HG02588 (cell line): ENCODE data around the gene MAPK4.
"Not testable (repeated sequence)": the region's sequence is repeated elsewhere in the genome, so short reads cannot be mapped to it uniquely, and the experiment has no call there.

Source experiments
- ATAC-seq: cut with Tn5 transposase; IDR thresholded peaks from one replicate; pipeline ENCODE4 v1.9.1; 2021; ENCODE audit warnings: mild to moderate bottlenecking, moderate library complexity; ENCODE audit not compliant: unreplicated experiment

The MAPK4 gene

DNA sequence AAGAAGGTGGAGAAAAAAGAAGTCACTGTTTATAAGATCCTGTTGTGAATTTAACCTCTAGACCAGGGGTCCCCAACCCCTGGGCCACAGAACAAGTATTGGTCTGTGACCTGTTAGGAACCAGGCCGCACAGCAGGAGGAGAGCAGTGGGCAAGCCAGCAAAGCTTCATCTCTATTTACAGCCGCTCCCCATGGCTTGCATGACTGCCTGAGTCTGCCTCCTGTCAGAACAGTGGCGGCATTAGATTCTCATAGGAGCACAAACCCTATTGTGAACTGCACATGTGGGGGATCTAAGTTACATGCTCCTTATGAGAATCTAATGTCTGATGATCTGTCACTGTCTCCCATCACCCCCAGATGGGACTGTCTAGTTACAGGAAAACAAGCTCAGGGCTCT, 13.3 kb downstream of the MAPK4 start:
- ATAC-seq: not testable (repeated sequence)

DNA sequence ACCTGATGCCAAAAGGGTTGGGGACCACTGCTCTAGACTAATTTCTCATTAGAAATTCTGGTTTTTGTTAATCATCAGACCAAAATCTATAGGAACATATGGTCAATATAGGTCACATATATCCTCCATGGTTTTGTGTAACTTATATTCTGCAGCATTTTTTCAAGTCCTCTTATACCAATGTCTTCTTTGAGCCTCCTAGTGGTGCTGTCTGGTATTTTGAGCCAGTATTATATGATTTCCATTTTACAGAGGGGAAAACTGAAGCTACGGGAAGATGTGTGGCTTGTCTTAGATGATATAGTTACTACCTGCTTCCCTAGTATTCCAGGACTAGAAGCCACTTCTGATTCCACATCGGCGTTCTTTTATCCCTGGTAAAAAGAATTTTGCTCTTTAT, 13.8 kb downstream of the MAPK4 start:
- ATAC-seq: no peak

DNA sequence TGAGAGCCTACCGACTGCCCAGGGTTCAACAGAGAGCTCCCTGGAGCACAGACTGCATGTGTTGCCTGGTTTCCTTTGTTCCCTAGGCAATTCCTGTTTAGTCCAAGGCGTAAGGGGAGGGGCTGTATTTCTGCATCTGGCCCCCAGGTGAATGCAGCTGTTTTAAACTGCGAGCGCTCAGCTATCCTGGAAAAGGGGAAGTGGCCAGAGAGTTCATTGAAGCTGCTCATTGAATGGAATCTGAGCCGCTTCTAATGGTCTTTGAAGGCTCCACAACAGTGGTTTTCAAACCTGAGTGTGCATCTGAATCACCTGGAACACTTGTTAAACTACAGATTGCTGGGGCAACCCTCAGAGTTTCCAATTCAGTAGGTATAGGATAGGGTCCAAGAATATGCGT, 18.1 kb downstream of the MAPK4 start:
- ATAC-seq: no peak

DNA sequence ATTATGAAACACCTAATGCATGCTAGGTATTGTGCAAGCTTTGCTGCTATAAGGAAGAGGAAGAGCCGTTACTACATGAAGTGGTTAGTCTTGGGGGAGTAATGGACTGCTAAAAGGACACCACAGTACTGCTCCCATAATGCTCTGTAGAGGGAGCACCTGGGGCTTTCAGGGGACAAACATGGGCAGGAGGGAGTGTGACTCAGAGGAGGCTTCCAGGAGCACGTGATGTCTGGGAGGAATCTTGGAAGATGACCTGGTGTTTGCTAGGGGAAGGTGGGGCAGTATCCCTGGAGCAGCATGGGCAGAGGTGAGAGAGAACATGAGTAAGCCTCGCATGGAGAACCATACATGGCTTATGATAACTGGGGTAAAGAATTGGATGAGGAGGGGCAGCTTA, 18.8 kb downstream of the MAPK4 start:
- ATAC-seq: no peak

DNA sequence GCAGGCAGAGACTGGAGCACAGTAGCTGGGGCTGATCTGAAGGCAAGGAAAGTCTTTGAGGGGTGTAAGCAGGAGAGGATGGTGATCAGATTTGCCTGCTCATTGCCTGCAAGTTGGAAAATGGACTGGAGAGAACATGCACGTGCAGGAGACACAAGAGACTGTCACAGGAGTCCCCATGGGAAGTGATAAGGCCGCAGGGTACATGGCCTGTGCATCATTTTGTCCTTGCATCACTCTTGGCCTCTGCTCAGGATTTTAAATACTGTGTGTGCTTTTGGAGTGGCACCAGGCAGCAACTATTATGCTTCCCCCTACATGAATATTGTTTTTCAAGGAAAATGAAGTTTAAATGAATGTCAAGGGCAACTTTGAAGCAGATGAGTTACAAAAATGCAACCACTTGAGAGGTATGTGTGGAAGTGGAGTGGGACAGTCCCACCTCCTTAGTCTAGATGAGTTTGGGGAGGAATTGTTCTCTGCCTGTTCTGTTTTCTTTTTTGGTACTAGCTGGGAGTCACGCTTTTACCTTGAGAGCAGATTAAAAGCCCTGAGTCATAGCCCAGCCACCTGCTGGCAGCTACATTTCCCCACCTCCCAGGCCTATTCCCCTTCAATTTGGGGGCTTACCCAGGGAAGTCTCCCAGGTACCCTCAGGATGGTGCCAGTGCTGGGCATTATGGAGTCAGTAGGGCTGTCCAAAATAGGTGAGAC, 19.3 kb downstream of the MAPK4 start:
- ATAC-seq: no peak

DNA sequence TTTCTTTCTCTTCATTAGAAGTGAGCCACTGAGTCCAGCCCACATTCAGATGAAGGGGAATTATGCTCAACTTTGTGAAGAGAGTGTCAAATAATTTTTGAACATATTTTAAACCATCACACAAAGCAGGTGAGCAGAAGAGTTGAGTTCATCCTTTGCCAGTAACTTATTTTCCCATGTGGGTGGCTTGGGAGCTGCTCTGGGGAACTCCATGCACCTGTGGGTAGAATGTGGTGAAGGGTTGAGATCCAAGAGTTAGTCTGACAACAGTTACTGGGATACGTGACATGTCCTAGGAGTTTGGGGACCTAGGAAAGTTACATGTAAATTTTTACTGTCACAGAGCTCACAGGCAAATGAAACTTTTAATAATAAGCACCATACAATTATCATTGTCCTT, 21.6 kb downstream of the MAPK4 start:
- no peak for ATAC-seq

DNA sequence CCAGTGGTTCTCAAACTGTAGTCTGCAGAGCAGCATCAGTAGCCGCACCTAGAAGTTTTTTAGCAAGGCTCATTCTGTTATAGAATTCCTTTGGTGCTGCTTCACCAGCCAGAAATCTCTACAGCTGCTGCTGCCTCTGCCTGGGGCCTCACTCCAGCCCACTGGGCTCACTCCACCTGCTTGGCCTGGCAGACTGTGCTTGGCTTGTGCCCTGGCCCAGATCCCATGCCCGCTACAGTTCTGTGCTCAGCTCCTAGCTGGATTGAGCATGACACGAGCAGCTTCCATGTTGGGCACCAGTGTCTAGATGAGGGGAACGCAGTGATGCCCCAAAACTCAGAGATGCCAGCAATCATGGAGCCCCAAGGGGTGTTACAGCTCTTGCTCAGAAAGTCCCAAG, 22.6 kb downstream of the MAPK4 start:
- ATAC-seq: no peak

DNA sequence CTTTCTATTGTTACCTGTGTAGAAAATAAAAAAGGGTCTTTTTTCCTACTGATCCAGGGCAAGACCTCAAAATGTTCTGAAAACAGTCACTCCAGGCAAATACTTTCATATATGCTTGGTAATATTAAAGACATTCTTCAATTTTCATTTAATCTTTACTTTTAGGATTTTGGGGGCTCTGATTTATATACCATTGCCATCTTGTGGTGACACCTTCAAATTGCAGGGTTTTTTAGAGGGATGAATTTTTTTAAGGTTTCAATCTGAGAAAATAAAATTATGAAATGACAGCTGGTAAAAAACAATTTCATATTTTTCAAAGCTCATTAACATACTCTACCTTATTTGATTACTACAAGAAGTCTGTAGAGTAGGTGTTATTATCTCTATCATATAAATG, 26.8 kb downstream of the MAPK4 start:
- no peak for ATAC-seq

DNA sequence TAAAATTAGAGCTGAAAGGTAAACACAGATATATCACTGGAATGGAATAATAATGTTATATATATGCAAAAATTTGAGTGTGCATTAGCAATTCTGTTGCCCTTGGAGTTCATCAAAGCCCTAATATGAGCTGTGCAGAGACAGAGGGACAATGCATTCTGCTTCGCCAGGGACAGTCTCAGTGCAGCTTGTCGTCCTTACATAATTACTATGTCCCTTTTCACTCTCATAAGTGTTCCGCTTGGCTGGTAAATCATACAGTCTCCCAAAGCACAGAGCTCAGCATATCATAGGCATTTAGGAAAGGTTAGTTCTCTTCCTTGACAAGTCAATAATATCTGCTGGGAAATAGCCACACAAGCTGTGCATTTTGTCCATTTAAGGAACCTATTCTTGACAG, 30.7 kb downstream of the MAPK4 start:
- ATAC-seq: no peak

DNA sequence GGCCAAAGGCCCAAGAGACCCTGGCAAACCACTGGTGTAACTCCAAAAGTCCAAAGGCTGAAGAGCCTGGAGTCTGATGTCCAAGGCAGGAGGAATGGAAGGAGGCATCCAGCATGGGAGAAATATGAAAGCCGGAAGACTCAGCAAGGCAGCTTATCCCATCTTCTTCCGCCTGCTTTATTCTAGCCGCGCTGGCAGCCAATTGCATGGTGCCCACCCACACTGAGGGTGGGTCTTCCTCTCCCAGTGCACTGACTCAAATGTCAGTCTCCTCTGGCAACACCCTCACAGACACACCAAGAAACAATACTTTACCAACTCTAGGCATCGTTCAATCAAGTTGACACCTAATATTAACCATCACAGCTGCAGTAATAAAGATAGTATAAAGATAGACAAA, 34.1 kb downstream of the MAPK4 start:
- ATAC-seq: no peak

DNA sequence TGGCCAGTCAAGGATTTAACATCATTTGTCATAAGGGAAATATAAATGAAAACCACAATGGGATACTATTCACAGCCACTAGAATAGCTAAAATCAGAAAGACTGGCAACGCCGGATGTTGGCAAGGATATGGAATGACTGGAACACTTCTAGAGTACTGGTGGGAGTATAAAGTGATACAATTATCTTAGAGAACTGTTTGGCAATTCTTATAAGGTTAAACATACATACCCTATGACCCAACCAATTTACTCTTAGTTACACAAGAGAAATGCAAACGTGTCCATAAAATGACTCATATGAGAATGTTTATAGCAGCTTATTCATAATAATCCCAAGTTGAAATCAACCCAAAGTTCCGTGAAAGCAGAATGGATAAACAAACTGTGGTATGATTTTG, 35.1 kb downstream of the MAPK4 start:
- no peak for ATAC-seq

DNA sequence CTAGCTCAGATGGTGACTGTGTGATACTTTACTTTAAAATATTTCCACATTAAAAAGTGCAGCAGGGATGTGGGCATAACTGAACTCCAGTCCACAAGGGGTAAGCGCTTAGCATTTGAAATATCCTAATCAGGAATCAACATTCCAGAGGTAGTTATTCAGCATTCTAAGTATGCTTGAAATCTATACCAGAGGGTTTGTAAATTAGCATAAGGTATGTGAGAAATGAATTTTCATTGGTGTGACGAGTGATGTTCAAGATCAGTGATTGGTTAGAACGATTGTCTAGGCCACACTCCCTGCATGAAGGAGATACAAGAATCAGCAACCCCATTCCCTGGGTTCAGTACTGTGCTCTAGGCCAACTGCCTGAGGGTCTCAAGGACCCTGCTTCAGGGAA, 42.6 kb downstream of the MAPK4 start:
- ATAC-seq: no peak

DNA sequence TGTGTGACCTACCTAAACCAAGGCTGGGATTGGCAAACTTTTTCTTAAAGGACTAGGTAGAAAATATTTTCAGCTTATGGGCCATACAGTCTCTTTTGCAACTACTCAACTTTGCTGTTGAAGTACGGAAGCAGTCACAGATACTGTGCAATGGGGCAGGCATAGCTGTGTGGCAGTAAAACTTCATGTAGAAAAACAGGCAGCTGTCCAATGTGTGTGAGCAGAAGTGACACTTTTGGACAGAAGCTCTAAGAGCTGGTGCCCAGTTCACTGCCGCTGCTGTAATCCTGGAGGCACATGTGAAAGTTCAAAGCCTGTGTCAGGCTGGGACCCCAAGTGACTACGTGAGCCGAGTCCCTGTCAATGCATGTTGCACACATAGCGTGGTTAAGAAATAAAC, 46.7 kb downstream of the MAPK4 start:
- ATAC-seq: no peak

DNA sequence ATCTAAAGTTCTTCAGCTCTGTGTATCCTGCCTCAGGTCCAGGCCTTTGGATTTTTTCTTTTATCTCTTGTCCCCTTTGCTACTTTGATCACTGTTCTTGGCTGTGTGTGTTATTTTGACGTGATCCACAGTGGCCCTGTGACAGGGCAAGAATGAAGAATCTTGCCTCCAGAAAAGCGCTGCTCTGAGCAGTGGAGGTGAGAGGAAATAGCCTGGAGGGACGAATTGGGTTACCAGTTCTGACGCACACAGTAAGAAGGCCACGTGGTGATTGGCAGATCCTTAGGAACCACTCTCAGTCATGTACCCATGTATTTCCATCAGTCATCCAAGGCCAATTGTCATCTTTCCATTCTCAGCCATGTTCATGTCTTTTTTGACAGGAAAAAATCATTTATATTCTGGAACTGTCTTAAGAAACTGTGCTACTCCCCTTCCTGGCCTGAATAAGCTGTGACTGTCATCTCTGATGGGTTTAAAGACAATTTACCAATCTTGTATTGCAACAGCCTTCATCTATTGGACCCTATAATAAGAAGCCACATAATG, 47.6 kb downstream of the MAPK4 start:
- no peak for ATAC-seq

DNA sequence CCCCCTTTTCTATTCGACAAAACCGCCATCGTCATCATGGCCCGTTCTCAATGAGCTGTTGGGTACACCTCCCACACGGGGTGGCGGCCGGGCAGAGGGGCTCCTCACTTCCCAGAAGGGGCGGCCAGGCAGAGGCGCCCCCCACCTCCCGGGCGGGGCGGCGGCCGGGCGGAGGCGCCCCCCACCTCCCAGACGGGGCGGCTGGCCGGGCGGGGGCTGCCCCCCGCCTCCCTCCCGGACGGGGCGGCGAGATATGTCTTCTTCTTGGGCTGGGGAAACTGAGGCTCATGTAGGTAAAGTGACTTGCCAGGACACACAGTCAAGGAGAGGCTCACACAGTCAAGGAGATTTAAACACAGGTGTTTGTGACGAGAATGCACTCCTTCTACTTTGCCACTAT, 49.3 kb downstream of the MAPK4 start:
- not testable (repeated sequence) for ATAC-seq

DNA sequence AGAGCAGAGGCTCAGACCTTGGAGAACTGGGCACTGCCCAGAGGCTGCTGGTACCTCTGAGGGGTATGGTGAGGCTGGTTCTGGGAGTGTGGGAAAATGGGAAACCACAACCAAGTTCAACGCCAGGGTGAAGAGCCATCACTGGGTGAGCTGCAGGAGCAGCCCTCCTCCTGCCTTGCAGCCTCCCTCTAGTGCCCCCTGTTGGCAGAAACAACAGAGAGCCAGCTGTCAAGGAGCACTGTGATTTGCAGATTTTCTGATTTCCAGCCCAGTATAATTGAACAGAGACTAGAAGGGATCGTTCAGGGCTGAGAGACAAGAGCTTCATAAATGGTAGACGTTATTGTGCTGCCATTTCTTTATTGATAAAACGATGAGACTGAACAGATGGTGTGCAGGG, 50.5 kb downstream of the MAPK4 start:
- ATAC-seq: no peak

DNA sequence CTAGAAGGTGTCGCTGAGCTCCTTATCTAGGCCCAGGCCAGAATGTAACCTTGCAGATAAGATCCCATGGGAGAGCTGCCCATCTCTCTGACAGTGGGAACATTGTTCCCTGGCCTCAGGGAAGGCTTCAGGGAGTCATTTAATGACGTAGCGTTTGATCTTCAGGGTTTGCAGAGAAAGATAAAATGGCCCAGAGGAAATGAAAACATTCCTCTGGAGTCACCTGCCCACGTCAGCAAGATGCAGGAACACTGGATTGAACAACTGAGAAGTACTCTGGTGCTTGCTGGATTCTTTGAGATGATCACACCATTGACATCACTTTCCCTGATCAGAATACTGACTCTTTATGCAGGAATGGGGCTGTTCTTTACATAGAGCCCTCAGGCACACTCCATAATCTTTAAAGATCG, 51.6 kb downstream of the MAPK4 start:
- ATAC-seq: no peak

DNA sequence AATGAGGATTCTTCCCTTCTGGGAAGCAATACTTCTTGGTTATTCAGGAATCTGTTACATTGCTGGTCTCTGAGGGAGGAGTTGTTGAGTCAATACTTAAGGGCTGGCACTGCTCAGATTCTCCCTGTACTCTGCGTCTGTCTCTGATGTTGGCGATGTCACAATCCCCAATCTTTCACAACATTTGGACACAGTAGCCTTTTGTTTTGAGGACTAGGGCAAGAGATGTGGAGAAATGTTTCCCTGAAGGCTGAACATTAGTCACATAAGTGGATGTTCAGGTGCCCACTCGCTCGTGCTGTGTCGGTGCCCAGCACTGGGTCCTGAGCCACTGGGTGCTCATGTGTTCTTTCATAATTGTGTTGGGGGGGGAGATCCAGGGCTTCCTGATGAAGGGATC, 55.0 kb downstream of the MAPK4 start:
- no peak for ATAC-seq

DNA sequence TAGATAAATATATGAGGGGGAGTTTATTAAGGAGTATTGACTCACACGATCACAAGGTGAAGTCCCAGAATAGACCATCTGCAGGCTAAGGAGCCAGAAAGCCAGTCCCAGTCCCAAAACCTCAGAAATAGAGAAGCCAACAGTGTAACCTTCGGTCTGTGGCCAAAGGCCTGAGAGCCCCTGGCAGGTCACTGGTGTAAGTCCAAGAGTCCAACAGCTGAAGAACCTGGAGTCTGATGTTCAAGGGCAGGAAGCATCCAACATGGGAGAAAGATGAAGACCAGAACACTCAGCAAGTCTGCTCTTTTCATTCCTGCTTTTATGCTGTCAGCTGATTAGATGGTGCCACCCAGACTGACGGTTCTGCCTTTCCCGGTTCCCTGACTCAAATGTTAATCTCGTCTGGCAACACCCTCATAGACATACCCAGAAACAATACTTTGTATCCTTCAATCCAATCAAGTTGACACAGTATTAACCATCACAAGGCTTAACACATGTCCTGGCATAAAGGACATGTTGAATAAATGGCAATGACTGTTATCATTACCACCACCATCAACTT, 56.7 kb downstream of the MAPK4 start:
- ATAC-seq: no peak

DNA sequence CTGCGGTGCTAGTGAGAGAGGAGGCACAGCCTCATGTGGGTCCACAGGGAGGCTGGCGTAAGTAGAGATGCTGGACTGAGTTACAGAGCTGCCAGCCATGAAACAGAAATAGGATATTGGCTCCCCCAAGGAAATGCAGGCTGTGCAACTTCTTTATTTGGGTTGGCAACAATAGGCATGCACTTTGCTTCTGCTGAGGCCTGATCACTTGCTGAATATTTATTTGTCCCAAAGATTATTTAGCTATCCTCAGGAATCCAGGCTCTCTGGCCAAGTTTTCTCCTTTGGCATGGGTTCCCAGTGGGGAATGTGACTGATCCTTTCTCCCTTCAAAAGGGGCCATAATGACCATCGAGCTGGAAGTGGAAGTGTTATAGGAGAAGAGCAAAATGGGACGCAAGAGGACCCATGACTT, 60.0 kb downstream of the MAPK4 start:
- ATAC-seq: no peak

DNA sequence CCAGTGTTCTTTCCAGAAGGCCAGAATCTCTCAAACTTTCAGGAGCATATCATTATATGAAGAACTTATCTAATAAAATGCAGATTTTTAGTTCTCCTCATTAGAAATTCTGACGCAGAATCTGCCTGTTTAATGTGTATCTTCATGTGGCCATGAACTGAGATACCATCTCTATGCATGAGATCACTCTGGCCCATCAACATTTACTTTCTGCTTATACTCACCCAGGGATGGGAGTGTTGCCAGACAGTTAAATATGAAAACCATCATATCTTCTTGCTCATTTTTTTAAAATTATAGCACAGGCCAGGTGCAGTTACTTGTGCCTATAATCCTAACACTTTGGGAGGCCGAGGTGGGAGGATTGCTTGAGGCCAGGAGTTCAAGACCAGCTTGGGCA, 60.4 kb downstream of the MAPK4 start:
- no peak for ATAC-seq

DNA sequence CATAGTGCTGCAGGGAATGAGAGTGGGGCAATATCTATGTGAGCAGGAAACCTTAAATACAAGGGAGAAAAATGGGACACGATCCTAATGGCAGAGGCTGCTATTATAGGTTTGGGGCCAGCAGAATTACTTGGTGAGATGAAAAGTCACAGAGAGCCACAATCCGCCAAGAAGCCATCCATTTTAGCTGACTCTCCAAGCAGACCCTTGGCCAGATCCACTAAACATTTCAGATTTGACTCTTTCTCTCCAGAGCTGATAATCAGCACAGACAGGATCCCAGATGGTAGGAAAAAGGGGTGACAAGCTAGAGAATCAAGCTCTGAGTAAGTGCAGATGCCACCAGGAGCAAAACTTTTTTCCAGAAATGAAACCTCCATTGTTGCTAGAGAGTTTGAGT, 61.5 kb downstream of the MAPK4 start:
- ATAC-seq: no peak

DNA sequence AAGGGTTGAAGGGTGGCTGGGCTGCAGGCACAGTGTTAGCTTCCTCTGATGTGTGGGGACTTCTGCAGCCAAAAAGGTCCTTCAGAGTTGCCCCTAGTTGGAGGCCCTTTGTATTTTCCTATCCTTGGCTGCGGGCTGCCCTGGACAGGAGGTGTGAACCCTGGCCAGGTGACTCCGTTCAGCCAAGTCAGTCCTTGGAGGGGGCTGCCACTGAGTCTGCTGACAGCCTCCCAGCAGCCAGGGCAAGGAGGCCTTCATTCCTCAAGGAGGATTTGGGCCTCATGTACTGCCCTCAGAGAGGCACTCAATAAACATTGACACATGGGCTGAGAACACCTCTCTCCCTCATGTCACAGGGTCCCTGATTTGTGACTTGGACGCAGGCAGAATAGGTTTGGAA, 62.4 kb downstream of the MAPK4 start:
- ATAC-seq: no peak
